Small intestine (tissue), 7 donors: Measurements from ENCODE around the gene DHX16. TPM values are rescaled to one million over a fixed set of nuclear protein-coding genes. Genes with fewer than 3 reads are reported as not detected.

ENCODE experiments used
- DNase-seq, 2 donors: peaks; one replicate each; pipeline versions ENCODE4 v3.0.0 to v3.0.0-alpha.2; 2013
- FAIRE-seq: peaks from 2 replicates; lab custom pipeline; 2012; peaks lifted over from hg19 to GRCh38; lab: Jason Lieb, UNC
- H3K27ac ChIP-seq, 3 donors: one replicate each; pipeline ENCODE4 v1.5.1; 2013; ENCODE audit warnings: low read length in 2 of 3, mild to moderate bottlenecking in 2 of 3, control low read depth in 1 of 3, inconsistent platforms in 1 of 3, low read depth in 1 of 3, moderate library complexity in 1 of 3
- H3K27me3 ChIP-seq, 3 donors: one replicate each; pipeline ENCODE4 v1.6.1; 2013; ENCODE audit warnings: low read length in 3 of 3, inconsistent platforms in 1 of 3; ENCODE audit not compliant: control insufficient read depth in 3 of 3, insufficient read depth in 3 of 3
- H3K36me3 ChIP-seq, 3 donors: one replicate each; pipeline ENCODE4 v1.6.1; 2013; ENCODE audit warnings: low read length in 3 of 3, inconsistent platforms in 1 of 3, low read depth in 1 of 3, mild to moderate bottlenecking in 1 of 3, moderate library complexity in 1 of 3; ENCODE audit not compliant: control insufficient read depth in 3 of 3, insufficient read depth in 2 of 3
- H3K4me1 ChIP-seq, 3 donors: one replicate each; pipeline ENCODE4 v1.6.1; 2013; ENCODE audit warnings: low read length in 2 of 3, inconsistent platforms in 1 of 3, low read depth in 1 of 3, mild to moderate bottlenecking in 1 of 3, moderate library complexity in 1 of 3; ENCODE audit not compliant: control insufficient read depth in 3 of 3, insufficient read depth in 2 of 3
- H3K4me3 ChIP-seq, 3 donors: one replicate each; pipeline ENCODE4 v1.5.1; 2013; ENCODE audit warnings: low read length in 3 of 3, control low read depth in 1 of 3, inconsistent platforms in 1 of 3, low read depth in 1 of 3, mild to moderate bottlenecking in 1 of 3, moderate library complexity in 1 of 3
- H3K9me3 ChIP-seq, 2 donors: one replicate each; pipeline ENCODE4 v1.6.1; 2013; ENCODE audit warnings: low read depth in 1 of 2, low read length in 1 of 2; ENCODE audit not compliant: control insufficient read depth in 2 of 2, insufficient read depth in 1 of 2
- WGBS, 3 donors: extraction: QIAGEN DNeasy Blood & Tissue Kit; methylation state at CpG; one replicate each; pipeline ENCODE4 v1.1.7; 2013; 5-methylcytosine and 5-hydroxymethylcytosine counted together
- polyA plus RNA-seq, 4 donors: library from polyadenylated mRNA; stranded (reverse) in 3 of 4; unstranded in 1 of 4; fragments of 200-250 nt in 3 of 4; fragments of 120-200 nt in 1 of 4; gene quantifications; one replicate each; pipeline versions ENCODE4 v1.2.1 to v1.2.3, GENCODE V29; 2013
- donor health status: healthy with polysubstance abuse.
- donor health status: control.
- donor health status: control.
- donor health status: Bipolar disorder and iron deficiency.
- donor health status: healthy.

The DHX16 gene
- polyA plus RNA-seq, 4 donors, result 27.5 to 82.5 (median 51.4) TPM

DNA sequence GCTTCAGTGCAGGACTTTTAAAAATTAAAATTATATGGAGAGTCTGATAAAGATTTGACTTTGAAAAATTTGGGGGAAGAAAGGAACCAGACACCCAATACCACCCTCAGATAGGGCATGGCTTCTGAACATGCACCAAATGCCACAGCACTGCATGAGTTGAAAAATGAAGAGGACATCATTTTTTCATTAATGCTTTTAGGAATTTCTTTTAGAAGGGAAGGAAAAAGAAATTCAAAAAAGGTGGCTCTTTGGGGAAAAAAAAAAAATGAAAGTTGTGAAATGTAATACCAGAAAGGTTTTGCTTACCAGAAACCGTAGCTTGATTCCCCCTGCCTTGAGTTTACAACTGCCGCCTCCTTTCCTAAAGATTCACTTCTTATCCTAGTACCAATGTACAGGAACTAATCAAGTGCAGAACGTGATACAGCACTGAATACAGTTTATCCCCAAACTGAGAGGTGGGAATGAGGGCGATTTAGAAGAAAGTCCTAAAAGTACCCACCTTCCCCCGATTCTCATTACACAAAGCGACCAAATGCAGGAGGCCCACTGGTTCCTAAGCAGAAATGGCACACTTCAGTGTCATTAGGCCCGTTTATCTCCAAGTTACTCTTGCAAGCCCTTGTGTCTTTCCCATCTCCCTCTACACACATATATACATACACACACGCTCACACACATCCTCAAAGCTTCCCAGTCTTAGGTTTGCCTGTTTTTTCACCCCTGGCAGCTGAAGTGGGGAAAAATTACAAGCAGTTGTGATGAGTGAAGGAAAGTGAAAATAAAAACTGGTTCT is 58.6 kb downstream of the DHX16 start:
- Histone ChIP-seq H3K4me3 (peak overlapping the region in 2 of 3 donors; percentile 60 to 79), H3K4me1 (peaks cover 0 to 22% (median 3%) of the 10 kb centered on the region in 3 donors), H3K27me3 (no peaks in the 10 kb centered on the region), H3K27ac (peak overlapping the region; percentile 37 to 99 (median 96)), H3K9me3 (no peaks in the 10 kb centered on the region), H3K36me3 (peaks cover 0 to 15% (median 9%) of the 10 kb centered on the region in 3 donors)
- 21 to 24% (median 23%) methylated on average over 8 of the region's 8 CpGs for WGBS, 3 donors
- FAIRE-seq (no peak), DNase-seq (peak in 1 of 2 donors; percentile 40)

GRCh38 chr6:30613251-30614043 is 59.4 kb downstream of the DHX16 start:
- Histone ChIP-seq H3K9me3 (no peaks in the 10 kb centered on the region), H3K4me1 (peaks cover 0 to 15% (median 3%) of the 10 kb centered on the region in 3 donors), H3K36me3 (peaks cover 4 to 23% (median 16%) of the 10 kb centered on the region in 3 donors), H3K27ac (peak overlapping the region in 1 of 3 donors; percentile 96), H3K4me3 (no peak overlapping the region), H3K27me3 (no peaks in the 10 kb centered on the region)
- FAIRE-seq, result no peak
- no peak for DNase-seq

- no peaks in the 10 kb centered on the region for H3K27me3 ChIP-seq
- DNase-seq, result no peak
- 65 to 67% (median 65%) methylated on average over 6 of the region's 6 CpGs for WGBS, 3 donors
- no peak overlapping the region for H3K4me3 ChIP-seq
- H3K36me3 ChIP-seq, result peaks cover 4 to 30% (median 16%) of the 10 kb centered on the region in 3 donors
- no peak for FAIRE-seq
- H3K4me1 ChIP-seq, result peaks cover 0 to 14% (median 3%) of the 10 kb centered on the region in 3 donors
- no peaks in the 10 kb centered on the region for H3K9me3 ChIP-seq
- peak overlapping the region in 2 of 3 donors; percentile 21 to 33 for H3K27ac ChIP-seq
Observed at GRCh38 chr6:30612687-30613248, 60.0 kb downstream of the DHX16 start.

- FAIRE-seq (no peak), DNase-seq (no peak)
- Histone ChIP-seq H3K9me3 (no peaks in the 10 kb centered on the region), H3K36me3 (peaks cover 4 to 32% (median 21%) of the 10 kb centered on the region in 3 donors), H3K4me3 (no peak overlapping the region), H3K27me3 (no peaks in the 10 kb centered on the region), H3K27ac (no peak overlapping the region), H3K4me1 (peaks cover 0 to 14% (median 3%) of the 10 kb centered on the region in 3 donors)
- WGBS, 3 donors, result 67 to 81% (median 73%) methylated on average over 1 of the region's 1 CpG
Observed at GRCh38 chr6:30612213-30612612, 60.6 kb downstream of the DHX16 start.

GRCh38 chr6:30611856-30612194 is 61.0 kb downstream of the DHX16 start:
- peaks cover 4 to 30% (median 21%) of the 10 kb centered on the region in 3 donors for H3K36me3 ChIP-seq
- no peaks in the 10 kb centered on the region for H3K27me3 ChIP-seq
- no peaks in the 10 kb centered on the region for H3K9me3 ChIP-seq
- FAIRE-seq (no peak), DNase-seq (no peak)
- 69 to 80% (median 76%) methylated on average over 2 of the region's 2 CpGs for WGBS, 3 donors
- peak overlapping the region in 1 of 3 donors; percentile 49 for H3K27ac ChIP-seq
- H3K4me3 ChIP-seq, result no peak overlapping the region
- peaks cover 0 to 14% (median 3%) of the 10 kb centered on the region in 3 donors for H3K4me1 ChIP-seq

DNA sequence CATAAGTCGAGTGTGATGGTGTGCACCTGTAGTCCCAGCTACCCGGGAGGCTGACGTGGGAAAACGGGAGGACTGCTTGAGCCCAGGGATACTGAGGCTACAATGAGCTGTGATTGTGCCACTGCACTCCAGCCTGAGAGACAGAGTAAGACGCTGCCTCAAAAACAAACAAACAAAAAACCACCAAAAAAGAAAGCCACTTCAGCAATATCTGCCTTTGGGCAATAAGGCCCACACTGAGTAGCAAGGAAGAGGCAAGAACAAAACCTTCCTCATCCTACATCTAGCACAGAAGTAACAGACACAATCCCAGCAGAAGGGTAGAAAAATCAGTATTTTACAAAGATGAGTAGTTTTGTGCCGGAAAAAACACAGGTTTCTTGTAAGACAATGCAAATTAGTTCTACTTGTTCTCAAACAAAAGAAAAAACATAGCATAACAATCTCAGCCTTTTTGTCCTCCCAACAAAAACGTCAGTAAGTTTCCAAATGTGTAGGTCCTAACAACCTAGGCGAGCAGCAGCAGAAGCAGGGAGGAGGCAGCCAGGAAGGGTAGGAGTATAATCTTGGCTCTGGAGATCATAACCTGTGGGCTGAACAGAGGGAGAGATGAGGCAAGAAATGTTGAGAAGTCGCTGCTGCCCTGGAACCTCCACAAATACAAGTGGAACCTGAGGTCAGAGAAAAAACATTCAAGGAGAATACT is 61.5 kb downstream of the DHX16 start:
- H3K27ac ChIP-seq, result peak overlapping the region in 1 of 3 donors; percentile 49
- FAIRE-seq, result no peak

DNA sequence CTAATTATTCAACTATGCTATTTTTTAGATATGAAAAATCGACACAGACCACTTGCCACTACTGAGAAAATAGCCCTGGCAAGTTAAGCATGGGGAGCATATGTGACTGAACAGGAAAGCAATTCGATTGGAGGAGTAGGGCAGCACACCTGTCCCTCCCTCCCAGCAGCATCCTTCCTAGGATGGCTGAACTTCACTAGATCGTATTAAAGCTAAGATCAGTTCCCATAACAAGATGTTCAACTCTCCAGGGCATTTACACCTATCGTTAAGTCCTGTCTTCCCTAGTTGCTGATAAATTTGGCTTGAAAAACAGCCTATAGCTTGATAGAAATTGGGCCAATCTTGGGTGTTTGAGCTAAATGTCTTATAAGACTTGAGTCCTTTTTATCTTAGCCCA is 62.7 kb downstream of the DHX16 start:
- Histone ChIP-seq H3K4me3 (no peak overlapping the region), H3K27me3 (no peaks in the 10 kb centered on the region), H3K36me3 (peaks cover 15 to 37% (median 26%) of the 10 kb centered on the region in 3 donors), H3K27ac (no peak overlapping the region), H3K9me3 (no peaks in the 10 kb centered on the region), H3K4me1 (peaks cover 0 to 14% (median 3%) of the 10 kb centered on the region in 3 donors)
- 69 to 77% (median 72%) methylated on average over 4 of the region's 4 CpGs for WGBS, 3 donors
- no peak for FAIRE-seq
- DNase-seq, result no peak

More for the DNA sequence above, 61.5 kb downstream of the DHX16 start:
- Histone ChIP-seq H3K36me3 (peaks cover 8 to 29% (median 21%) of the 10 kb centered on the region in 3 donors), H3K27me3 (no peaks in the 10 kb centered on the region), H3K9me3 (no peaks in the 10 kb centered on the region), H3K4me3 (no peak overlapping the region), H3K4me1 (peaks cover 0 to 14% (median 3%) of the 10 kb centered on the region in 3 donors)
- DNase-seq, result no peak
- 76 to 81% (median 81%) methylated on average over 9 of the region's 9 CpGs for WGBS, 3 donors
